ENCODE results near the gene PLPP1. TPM values are rescaled to one million over a fixed set of nuclear protein-coding genes. Genes with fewer than 3 reads are reported as not detected.

Gene PLPP1
- total RNA-seq, 1 experiment from 2014 or later, result 9.4 TPM

DNA sequence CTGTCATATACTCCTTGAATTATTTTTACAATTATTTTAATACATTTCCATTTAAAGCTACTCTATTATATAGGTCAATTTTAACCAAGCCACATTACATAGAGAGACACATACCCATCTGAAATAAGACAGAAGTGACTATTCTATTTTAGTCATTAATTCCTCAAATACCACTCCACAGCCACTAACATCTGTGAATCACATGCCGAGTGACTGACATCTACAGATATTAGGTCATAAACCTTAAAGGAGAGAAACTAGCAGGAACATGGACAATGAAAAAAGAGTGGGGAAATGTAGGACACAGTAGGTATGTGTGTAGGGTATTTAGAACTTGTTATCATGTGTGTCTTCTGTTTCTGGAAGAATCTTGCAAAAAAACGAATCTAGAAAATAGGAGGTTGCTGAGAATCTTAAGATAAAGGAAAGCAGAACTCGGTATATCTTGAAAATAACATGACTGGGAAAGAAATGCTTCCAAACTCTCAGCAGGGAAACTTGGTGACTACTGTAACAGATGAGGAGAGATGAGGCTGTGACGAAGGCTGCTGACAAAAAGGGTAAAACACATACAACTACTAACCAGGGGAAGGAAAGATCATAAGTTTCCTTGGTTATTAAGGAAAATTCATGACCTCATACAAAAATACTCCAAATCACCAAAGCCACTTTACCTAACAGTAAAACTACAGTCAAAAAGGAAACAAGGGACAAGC lies 84.6 kb downstream of the PLPP1 start:
- no peak for DNase-seq (ENCODE audit: low read depth)

DNA sequence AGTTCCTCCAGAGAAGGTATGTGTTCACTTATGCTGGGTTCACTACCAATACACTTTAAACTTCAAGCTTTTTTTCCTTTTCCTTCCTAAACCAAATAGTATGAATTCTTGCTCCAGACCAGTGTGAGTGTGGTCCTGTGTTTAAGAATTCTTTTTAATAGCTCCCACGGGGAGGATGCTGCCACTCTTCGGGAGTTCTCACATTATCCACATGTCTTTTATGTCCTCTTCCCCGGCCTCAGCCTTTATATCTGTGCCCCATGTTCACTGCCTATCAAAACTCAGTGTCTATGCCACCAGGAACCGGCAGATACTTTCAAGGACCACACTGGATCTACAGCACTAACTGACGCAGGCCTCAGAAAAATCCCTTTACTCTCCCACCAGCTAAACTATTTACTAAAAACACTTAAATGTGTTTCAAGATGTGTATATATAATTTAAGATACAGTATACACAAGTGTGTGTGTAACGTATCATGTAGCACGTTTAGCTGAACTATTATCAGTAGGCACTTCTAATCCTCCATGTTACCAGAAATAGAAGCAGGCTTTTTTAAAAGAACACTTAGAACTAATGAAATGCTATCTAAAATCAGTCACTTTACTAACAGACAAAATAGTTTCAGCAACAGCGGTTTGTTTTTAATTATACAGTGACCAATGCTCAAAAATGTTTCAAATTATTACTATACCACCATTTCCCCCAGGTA lies 88.0 kb downstream of the PLPP1 start:
- DNase-seq (ENCODE audit: low read depth), result no peak

DNA sequence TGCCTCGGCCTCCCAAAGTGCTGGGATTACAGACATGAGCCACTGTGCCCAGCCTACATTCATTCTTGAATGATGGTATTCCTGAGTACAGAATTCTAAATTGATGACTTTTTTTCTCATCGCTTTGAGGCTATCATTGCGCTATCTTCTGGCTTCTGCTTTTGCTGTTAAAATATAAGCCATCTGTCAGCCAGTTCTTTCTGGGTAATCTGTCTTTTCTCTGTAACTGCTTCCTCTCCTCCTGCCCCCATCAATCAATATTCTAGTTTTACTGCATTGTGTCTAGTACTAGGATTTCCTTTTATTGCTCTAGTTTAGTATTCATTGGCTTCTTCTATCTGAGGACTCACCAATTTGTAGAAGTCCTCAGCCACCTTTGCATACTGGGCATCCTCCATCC lies 89.0 kb downstream of the PLPP1 start:
- no peak for DNase-seq (ENCODE audit: low read depth)

DNA sequence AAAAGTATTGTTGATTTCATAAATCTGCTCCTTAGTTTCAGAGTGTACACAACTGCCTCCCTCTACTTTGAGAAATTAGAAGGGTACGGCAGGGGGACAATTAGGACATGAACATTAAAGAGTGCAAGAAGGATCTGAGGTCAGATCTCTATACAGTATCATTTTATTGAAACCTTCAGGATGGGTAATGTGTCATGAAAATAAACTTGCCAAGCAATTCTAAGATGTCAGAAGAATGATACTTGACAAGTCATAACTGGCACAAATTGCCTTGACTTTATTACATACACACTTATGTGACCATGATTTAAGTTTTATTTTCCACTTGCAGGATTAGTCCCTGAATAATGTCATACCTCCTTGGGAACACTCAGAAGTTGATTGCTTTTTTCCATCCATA lies 92.8 kb downstream of the PLPP1 start:
- no peak for DNase-seq (ENCODE audit: low read depth)

DNA sequence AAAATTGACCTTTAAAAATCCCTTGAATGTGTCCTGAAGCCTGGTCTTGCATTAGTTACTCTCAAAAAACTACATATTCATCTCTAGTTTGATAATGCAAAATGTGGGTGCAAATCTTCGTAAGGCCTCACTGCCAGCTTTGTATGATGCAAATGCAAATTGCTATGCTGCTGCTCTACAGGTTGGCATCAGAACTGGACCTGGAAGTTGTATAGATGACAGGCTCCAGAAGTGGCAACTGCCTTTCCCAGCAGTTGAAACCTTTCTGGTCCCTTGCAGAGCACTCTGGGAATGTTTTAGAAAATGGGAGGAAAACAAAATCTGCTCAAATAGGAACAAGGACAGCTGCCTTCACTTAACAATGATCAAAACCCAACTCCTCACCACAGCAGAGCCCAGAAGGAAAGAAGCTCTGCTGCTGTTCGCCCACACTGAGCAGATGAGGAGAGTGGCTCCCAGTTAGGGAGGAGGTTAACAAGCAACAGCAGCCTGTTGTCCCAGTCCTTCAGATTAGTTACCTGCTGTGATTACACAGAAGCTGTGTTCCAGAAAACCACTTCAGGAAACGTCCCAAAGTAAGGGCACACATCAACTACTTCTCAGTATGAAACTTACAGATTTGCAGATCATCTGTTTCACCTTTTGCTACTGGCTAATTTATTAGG lies 93.5 kb downstream of the PLPP1 start:
- no peak for DNase-seq (ENCODE audit: low read depth)

DNA sequence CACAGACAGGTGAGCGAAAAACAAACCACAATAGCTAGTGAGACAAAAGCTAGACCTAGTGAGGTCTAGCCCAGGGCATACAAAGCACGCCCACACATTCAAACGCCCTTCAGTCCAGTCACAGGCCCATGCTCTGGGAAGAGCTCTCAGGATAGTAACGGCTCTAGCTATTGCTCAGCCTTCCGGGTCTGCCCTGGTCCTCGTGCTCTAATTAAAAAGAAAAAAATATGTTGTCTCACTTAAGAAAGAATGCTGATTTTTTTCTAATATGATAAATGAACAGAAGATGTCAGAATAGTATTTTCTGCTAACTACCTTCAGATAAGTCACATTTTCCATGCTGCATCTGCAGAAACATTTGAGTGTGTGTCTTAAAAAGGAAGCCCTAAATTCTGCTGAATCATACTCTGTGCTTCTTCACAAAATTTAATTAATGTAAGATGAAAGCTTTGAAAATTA lies 94.5 kb downstream of the PLPP1 start:
- DNase-seq (ENCODE audit: low read depth), result no peak

DNA sequence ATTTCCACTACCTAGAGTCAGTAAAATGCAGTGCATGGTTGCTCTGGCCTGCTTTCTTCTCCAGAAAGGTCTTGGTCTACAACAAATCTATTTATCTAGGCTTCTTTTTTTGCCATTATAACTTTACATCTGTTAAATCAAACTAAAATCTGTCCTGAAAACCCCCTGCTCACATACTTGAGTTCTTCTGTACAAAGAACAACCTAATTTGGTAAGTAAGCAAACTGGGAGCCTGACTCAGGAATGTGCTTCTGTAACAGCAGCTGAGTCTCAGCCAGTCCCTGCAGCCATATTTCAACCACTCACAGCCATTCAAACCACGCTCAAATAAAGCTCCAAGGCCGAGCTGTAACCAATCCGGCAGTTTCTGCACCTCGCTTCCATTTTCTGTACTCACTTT lies 95.8 kb downstream of the PLPP1 start:
- no peak for DNase-seq (ENCODE audit: low read depth)

DNA sequence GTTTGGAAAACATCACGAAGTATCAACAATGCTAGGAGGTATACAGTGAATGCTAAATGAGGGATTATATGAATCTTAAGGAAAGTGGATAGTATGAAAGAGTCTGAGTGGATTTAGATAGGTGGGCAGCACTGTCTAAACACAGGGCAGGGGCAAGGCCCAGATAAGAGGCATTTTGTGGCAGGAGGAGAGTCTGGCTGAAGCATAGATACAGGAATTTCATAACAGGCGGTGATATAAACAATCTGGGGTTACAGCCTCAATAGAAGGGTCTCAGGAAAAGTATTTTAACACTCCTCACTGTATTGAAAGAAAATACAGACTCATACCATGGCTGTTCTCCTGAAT lies 96.9 kb downstream of the PLPP1 start:
- no peak for DNase-seq (ENCODE audit: low read depth)

DNA sequence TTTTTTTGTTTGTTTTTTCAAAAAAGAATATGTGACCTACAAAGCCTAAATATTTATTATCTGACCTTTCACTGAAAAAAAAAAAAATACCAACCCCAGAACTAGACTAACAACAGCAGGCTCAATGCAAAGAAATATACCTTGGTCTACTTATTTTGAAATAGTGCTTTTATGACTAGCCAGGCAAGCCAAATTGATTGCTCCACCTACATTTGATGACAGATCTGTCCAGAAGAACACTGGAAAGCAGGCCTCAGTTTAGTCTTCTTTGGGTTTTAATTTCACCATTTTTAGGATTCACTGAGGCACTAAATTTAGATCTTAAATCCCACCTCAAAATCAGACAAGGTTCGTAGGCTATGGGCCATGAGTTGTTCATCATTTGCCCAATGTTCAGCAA lies 97.3 kb downstream of the PLPP1 start:
- DNase-seq (ENCODE audit: low read depth), result no peak

DNA sequence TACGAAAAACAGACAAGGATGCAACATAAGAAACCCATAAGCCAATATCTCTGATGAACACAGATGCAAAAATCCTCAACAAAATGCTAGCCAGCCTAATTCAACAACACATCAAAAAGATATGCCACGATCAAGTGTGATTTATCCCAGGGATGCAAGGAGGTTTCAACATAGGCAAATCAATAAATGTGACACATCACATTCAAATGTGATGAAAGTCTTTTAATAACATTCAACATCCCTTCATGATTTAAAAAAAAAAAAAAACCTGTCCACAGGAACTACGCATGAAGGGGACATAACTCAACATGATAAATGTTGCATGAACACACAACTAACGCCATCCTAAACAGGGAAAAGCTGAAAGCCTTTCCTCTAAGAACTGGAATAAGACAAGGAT lies 102.2 kb downstream of the PLPP1 start:
- no peak for DNase-seq (ENCODE audit: low read depth)

DNA sequence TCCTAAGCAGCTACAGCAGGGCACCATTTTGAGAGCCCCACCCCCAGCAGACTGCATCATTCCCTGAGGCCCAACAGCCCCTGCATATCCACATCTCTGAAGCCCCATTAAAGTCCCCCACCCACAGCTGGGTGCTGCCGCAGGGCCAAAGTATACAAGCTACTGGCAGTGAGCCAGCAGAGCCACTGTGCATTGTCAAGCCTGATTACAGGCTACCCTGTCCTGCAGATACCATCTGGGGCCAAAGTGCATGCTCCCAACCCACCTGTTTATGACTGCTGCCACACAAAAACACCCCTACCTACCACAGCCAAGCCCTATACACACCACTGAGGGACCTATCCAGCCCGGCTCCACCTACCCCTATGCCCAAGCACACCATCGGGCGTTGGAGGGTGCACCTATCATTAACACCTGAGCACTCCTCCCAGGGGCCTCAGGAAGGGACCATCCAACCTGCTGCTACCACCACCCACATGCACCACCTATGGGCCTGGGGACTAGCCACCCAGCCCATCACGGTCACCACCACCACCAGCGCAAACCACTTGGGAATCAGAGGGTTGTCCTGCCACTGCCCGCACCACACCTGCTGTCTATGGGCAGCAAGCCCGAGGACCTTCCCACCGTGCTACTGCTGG lies 105.0 kb downstream of the PLPP1 start:
- no peak for DNase-seq (ENCODE audit: low read depth)

DNA sequence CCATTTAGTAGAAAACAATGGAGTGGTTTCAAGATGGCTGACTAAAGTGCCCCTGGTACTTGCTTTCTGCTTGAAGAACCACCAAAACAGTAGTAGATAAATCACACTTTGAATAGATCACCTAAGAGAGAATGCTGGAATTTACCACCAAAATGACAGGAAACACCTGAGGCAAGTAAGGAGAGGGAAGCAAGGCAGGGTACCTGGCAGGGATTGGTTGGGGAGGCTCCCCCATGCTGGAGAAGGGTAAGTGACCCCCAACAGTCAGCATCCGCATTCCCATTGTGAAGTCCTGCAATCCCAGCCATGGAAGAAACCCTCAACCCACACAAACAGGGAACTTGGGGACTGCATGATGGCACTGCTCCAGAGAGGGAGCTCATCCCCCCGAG lies 105.5 kb downstream of the PLPP1 start:
- no peak for DNase-seq (ENCODE audit: low read depth)

DNA sequence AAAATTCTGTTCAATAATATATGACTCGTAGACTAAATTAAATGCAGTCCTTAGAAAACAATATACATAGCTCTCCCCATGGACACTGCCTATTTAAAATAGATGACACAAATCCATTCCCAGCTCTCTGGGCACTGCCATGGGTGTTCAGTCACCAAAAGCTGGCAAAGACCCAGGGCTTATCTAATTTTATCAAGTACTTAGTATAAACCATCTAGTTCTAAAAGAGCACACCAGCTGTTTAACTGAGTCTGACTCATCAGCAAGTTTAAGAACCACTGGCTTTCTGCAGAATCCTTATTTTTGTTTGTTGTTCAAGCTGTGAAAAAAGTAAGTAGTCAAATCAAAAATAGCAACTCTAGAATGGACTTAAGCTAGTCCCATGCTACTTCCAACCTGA lies 107.6 kb downstream of the PLPP1 start:
- DNase-seq (ENCODE audit: low read depth), result no peak

DNA sequence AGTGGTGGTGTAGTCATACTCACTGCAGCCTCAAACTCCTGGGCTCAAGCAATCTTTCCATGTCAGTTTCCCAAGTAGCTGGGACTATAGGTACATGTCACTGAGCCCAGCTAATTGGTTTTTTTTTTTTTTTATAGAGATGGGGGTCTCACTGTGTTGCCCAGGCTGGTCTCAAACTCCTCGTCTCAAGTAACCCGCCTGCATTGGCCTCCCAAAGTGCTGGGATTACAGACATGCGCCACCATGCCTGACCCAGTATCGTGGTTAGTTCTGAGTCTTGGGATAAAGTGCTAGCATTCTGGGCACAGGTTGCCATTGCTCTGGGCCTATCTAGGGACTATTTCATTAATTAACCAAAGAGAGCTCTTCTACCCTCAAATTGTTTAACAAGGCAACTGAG lies 108.3 kb downstream of the PLPP1 start:
- DNase-seq (ENCODE audit: low read depth), result no peak

DNA sequence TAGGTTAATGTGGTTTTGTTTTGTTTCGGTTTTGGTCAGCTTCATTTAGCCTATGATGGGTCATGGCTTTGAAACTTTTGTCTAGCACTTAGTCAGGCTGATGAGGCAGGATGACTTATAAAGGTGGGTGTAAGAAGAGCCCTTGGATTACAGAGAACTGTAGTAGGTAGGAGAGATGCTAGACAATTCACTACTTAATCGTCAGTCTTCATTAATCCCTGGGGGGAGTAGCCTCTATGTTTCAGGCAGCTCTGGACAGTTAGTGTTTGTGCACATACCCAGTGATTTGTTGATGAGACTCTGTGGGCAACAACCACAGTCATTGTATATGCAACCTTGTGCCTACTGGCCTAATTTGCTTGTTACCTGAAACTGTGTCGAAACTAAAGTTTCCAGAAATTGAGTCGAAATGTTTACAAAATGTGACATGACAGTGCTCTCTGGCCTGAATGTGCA lies 113.7 kb downstream of the PLPP1 start:
- no peak for DNase-seq (ENCODE audit: low read depth)

DNA sequence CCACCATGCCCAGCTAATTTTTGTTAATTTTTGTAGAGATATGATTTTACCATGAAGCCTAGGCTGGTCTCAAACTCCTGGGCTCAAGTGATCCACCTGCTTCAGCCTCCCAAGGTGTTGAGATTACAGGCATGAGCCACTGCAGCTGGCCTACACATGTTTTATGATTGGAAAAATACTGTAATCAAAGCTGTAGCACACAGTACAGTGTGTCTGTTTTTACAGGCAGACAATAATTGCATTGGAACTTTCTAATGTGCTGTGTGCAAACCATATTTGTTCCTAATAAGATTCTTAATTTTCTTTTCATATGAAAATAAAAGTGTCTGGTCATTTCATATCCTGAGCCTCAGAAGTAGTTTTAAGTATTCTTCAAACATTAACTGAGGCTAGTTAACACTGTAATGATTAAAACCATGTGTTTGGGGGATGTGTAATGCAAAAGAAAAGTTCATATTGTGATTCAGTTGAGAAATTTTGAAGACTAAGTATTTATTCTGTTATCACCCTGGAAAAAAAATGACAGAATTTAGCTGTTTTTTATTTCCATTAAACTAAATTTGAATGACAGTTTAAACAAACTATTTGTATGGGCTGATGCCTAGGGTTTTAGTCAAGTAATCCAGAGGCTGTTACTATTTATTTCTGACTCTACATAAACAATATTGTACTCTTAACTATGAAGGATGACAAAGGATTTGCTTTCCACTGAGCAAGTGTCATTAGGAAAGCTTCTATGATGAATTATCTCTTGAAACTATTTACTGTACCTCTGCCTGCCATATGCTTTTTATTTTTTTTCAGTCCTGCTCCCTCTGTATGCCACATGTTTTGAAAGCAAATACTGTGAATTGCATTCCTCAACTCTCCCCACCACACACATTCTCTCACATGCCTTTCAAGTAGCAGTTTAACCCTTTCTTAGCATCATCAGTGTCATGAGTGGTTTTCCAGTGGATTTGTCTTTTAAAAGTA lies 115.5 kb downstream of the PLPP1 start:
- DNase-seq (ENCODE audit: low read depth), result no peak

DNA sequence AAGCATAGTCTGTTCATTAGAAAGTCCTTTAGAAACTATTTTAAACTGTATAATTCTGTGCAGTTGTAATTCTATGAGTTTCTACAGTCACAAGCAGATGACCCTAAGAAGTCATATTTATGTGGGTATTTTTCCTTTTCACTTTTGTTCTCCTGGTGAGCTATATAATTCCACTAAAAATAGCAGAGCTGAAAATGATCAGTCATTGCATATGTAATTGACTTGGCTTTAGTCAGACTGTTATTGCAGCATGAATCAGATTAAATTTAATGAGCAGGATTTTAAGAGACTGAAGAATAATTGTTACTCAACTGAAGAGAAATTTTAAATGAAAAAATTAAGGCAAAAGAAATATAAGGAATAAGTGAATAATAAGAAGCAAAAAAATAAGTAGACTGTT lies 118.5 kb downstream of the PLPP1 start:
- DNase-seq (ENCODE audit: low read depth), result no peak

DNA sequence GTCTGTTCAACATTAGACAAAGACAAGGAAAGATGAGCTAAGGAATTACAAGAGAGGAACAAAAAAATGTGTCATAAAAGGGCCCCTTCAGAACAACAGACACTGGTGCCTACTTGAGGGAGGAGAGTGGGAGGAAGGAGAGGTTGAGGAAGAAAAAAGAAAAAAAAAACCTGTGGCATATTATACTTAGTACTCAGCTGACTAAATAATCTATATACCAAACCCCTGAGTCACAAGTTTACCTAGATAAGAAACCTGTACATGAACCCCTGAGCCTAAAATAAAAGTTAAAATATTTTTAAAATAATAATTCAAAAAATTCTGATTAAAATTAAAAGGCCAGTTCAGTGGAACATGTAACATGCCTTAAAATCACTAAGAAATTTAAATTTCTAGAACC lies 119.7 kb downstream of the PLPP1 start:
- no peak for DNase-seq (ENCODE audit: low read depth)

DNA sequence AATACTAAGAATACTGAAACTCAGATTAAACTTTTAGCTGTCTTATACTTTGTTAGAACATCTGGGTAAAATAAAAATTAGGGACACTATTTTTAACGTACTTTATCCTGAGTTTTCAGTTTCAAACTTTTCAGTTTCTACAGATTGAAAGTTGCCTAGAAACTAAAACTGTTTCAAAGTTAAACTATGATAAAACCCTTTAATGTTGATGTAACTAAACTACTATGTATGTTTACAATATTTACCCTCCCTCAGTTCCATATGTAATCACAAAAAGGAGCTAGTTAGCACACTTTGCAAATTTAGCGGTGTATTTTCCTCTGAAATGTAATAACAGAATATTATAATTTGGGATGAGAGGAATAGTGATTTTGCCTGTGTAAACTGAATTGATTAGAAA lies 121.1 kb downstream of the PLPP1 start:
- DNase-seq (ENCODE audit: low read depth), result no peak

DNA sequence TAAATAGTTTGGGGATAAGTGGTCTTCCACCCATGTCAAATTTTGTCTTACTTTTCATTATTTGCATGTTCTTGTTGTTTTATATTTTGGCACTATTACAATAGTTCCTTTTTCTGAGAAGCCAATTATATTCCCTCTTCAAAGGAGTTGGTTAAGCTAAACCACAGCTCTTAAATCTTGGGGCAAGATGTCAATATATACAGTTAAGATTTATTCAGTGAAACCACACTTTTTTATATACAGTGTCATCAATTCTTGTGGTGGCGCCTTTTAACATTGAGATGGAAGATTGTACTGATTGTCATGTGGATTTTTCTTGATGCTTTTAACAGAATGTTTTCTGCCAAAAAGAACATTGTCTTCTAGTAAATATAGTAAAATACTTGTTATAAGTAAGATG lies 122.9 kb downstream of the PLPP1 start:
- no peak for DNase-seq (ENCODE audit: low read depth)

DNA sequence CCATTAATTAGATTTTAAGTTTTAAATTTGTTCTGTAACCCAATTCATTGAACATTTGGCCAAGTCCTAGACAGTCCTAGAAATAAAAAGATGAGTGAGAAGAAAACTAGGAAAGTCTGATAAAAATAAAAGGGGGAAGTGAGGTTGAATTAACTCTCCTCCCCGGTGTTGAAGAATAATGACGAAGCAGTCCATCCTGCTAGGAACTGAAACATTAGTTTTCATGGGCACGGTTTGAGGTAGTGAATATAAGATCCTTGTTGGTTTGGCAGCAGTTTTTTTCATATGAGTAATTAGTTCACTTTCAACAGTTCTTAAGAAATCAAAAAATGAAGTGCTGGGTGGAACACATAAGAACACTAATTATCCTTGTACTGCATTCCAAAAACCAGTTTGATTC lies 123.9 kb downstream of the PLPP1 start:
- no peak for DNase-seq (ENCODE audit: low read depth)

Data from HT1080 (cell line).